OCI-M2 (cell line): ENCODE measurements around the gene CDH6.

Source experiments
- DNase-seq: peaks from one replicate; lab custom pipeline; 2025; ENCODE audit not compliant: unreplicated experiment; lab: John Stamatoyannopoulos, UW

The CDH6 gene

DNA sequence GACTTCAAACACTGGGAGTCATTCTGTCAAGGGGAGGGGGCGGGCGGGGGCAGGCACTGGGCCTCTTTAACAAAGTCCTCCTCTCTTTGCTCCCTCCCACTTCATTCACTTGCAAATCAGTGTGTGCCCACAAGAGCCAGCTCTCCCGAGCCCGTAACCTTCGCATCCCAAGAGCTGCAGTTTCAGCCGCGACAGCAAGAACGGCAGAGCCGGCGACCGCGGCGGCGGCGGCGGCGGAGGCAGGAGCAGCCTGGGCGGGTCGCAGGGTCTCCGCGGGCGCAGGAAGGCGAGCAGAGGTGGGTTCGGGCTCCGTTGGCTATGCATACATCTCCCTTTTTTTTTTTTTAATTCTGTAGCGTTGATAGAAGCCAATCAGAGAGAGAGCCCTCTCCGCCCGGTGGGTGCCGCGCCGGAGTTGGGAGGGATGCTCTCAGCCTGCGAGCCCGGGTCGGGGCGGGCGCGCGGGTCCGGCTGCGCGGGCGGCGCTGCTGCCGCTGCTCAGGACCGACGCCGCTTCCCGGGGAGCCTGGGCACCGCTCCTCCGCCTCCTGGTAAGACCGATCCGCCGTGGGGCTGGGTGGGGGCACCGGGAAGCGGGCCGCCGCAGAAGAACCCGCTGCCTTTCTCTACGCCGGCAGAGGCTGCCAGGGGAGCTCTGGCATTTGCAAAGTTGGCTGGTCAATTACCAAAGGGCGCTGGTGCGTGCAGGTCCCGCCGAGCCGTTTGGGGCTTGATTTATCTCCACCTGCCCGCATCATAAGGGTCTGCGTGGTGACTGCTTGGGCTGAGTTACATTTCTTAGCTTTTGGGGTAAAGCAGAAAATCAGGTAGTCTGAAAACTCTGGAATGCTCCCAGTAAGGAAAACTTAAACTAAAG is at the start of gene CDH6:
CDH6 (plus strand) TSS at position 96 of the 877 bp plus-strand sequence. CDS start 73,788 bp downstream, outside the sequence.
- DNase-seq: no peak

DNA sequence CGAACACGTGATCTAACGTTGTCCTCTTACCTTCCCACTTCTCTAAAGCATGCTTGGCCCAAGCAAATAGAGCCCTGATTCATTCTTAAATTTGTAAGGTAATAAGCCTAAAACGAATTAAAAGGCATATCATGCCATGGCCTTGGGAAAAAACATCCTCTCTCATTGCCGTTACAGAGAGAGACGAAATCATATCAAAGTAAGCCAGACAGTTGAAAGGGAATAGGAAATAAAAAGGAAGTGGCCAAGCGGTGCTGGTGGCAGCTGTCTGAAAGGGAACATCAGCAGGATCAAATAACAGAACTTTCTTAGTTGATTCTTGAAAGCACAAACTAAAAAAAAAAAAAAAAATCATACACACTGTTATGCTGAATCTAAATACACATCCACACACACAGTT is 49.1 kb upstream of the CDH6 start:
- no peak for DNase-seq

DNA sequence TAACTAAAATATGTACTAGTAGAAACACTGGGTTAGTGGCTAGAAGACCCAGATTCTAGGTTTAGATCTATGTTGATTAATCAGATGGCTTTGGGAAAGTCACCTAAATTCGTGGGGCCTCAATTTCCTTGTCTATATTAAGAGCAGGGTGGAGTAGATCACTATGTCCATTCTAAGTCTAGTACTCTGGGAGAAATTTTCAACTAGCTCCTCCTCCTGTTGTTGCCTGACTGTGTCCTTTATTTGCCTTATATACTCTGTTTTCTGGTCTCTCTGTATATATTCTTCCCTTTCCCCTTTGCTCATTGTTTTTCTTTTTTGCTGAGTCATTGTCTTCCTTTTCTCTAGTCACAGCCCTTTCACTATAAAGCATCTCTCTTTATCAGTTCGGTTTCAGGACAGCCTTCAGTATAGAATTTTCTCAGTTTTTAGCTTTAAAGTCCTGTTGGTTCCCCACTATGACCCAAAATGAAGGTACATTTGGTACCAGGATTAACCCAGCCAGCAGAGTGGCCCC is 44.5 kb upstream of the CDH6 start:
- DNase-seq: no peak

DNA sequence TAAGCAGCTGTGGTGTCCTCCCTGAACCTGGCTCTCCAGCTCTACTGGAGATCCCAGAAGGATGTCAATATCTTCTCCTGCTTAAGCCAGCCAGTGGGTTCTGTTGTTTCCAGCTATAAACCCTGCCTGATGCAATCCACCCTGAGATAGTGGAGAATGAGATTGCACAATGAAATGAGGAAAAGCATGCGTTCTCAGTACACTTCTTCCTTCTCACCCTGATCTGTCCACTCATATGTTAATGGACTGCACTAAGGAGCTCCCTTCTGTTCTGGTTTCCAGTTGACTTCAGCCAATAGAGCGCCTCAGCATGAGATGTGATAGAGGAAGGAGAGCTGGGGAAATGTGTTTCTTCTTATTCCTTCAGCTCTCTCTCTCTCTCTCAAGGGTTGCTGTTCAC is 40.0 kb upstream of the CDH6 start:
- DNase-seq: no peak

DNA sequence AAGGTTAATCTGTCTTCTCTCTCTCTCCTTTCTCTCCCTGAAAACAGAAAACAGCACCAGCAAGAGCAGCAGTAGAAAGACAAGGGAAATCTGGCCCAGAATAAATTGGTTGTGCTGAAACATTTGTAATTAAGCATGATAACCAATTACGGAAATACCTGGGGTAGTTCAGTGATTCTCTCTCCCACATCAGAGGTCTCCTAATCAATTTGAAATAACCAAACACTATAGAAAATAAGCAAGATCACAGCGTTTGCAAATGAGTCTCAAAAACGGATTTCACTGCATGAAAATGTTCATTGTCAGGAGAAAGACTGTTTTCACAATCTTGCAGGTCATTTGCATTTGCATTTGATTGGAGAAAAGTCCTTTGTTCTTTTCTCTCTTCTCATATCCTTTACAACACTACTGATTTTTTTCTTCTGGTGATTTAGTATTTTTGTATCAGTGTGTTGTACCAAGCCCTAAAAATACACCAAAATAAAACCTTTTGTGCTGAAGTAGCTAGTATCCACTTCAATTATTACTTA is 36.8 kb upstream of the CDH6 start:
- DNase-seq: no peak

DNA sequence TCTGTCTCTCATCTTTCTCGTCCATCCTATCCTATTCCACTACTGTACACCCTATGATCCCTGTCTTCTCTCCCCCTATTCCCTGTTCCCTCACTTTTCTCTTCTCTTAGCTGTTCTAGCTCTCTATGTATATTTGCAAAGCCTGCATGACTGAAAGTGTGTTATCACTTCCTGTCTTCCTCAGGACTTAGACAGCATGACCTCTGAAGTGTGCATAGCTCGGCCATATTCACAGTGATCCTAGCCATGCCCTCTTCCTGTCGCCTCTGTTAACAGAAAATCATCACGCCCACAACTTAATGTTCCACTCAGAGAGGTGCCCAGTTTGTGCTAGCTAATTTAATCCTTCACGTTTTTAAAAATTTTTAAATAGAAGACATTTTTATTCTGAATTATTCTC is 35.8 kb upstream of the CDH6 start:
- DNase-seq: no peak

DNA sequence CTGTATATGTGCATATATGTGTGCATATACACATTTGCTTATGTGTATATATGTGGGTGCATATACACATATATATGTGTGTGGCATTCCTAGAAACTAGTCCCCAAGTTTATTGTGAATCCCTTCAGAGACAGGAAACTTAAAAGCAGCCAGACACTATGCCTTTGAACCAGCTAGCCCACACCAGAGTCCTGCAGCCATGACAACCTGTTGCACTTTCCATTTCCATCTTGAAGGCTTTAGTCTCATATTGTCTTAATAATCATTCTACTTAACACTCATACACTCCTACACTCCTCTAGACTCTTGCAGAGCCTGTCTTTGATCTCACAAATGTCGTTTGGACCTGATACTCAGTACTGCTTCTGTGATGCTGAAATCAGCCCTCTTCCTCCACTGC is 34.8 kb upstream of the CDH6 start:
- no peak for DNase-seq

DNA sequence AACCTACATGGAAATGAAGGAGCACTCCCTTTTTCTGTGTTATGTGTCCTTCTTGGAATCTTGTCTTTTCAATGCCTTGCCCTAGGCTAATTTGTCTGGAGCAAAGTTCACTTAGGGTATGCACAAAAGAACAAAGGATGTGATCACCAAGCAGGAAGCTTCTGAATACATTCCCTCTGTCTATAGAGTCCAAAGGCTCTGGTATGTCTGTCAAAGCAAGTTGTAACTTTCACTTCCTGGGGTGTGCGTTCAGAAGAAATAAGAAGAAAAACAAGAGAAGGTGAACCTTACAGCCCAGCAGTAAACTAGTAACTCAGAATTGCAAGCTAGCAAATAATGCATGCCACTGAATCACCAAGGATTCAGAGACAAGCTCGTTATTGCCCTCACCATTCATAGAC is 31.7 kb upstream of the CDH6 start:
- no peak for DNase-seq

DNA sequence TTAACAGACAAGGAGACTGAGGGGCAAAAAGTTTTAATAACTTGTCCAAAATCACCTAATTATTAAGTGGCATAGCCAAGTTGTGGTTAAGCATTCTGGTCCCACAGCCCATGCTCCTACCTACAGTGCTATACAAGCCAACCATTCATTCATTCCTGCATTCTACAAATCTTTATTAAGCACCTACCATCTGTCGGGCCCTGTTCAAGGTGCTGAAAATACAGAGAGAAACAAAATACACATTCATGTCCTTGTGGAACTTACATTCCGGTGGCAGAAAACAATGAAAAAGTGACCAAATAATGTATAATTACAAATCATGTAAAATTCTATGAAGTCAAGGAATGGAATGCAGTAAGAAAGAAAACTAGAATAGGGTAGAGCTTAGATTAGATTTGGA is 27.8 kb upstream of the CDH6 start:
- no peak for DNase-seq

DNA sequence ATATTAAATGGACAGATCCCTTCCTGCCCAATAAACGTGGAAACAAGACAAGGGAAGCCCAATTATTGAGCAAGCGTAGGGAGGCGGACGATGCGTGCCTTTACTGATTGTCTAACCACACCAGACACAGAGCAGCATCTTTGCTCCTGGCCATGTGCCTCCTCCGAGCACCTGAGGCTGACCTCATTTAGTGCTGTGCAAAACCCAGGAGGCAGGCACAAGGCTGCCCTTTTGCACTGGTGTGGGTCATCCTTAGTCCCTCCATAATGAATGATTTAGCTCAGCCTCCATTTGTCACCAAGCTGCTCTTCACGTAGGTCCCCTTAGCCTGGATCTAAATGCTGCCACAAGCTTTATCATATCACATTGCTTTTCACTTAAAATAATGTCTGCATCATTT is 24.1 kb upstream of the CDH6 start:
- DNase-seq: no peak

DNA sequence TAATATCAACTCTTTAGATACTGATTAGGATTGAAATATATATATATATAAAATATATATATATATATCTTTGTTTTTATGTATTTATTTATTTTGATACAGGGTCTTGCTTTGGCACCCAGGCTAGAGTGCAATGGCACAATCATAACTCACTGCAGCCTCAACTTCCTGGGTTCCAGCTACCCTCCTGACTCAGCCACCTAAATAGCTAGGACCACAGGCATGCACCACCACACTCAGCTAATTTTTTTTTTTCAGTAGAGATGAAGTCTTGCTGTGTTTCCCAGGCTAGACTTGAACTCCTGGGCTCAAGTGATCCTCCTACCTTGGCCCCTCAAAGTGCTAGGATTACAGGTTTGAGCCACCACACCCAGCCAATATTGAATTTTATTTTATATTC is 20.6 kb upstream of the CDH6 start:
- no peak for DNase-seq

DNA sequence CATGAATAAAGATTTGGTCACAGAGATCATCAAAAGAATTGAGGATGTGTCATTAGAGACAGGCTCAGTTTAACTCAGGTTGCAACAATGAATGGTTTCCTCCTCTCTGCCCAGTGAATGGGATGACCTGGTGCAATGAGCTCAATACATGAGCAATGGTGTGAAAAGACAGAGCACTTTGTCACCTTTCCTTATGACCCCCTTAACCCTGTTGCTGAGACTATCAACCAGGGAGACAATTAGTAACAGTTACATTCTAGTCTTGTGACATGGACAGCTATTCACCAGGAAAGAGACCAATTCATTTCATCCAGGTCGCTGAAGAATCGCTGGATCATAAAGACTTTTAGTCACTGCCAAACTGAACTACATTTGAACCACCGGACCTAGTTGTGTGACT is 19.9 kb upstream of the CDH6 start:
- DNase-seq: no peak

DNA sequence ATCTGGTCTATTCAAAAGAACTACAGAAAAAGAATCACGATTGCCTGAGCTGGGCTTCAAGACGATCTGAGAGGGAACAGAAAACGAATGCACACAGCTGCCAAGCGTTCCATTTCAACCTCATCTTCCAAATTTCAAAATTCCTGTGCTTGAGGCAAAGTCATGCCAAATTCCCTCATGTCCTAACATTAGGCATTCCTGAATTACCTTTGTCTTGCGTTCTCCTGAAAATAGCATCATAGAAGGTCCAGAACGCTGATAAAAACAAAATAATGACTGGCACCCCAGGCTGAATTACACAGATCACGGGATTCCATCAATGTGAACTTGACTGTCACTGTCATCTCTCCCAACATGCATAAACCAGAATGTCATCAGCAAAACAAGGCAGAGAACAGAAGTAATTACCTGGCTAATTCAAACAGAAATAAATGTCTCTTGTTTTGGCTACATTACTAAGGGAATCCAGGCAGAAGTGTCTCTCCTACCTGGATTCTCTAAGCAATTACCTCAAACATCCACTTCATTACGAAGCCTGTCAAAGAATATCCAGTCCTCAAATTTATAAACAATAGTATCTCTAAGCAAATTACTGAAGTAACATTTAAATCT is 12.0 kb upstream of the CDH6 start:
- no peak for DNase-seq

DNA sequence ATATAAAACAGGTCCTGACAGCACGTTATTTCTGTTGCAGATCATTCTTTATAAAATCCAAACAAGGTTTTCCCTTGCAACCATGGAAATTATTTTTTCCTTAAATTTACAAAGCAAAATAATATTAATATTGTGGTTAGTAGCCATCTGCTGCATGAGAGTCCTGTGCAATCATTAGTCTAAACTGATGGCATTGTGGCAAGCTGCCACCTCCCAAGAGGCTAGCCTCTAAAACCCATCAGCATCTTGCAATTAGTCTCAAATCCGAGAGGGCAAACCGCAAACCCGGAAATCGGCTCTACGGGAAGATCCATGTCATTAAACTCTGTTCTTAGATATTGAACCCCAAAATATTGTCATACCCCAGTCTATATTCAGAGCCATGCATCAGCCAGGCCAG is 11.3 kb upstream of the CDH6 start:
- DNase-seq: no peak

DNA sequence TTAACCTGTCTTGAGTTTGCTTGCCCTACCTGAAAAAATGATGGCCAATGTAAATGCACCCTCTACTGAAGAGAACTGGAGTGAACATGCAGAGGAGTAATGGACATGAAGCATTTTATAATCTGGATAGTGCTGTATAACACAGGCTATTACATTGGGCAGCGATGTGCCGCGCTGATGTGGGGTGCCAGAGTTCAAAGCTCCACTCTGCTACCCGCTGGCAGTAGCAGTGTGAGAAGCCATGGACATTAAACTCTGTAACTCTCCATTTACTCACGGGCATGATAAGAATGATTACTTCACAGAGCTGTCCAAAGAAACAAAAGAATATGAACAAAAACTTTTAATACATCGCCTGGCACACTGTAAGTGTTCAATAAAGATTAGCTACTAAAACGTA is 7.5 kb upstream of the CDH6 start:
- no peak for DNase-seq

DNA sequence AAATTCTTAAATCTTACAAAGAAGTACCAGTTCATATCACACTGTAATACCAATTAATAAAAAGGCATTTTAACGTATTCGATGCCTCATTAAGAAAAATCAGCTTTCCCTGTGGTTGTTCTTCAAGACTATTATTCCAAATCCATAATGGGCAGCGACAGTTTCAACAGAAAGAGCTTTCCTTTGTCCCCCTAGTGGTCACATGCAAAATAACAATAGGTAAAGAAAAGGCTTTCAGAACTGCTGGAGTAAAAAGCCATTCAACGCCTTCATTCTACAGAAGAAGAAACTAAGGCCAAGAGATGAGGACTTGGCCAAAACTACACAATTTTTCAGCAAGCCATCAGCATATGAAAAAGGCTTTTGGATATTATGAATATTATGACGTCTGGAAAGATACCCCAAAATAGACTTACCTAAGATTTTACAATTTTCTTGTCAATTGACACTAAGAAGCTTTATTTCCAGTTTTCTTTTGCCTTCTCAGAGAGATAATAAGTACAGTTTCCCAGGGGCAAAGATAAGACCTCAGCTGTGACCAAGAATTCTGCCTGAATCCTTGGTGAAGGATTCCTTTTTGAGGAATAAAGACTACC is 6.7 kb upstream of the CDH6 start:
- no peak for DNase-seq

DNA sequence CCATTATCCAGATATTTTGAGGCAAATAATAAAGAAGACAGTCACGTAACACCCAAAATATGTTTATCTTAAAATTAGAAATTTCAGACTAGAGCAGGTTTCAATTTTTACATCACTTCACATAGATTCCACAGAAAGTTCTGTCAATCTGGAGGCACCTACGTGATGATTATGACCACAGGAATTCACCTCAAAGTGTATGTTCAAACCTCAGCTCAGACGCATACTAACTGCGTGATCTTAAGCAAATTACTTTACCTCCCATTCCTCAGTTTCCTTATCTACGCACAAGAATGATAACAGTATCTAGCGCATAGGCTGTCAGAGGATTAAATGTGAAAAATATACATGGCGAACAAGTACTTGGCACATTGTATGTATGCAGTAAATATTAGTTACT is 5.9 kb upstream of the CDH6 start:
- no peak for DNase-seq

DNA sequence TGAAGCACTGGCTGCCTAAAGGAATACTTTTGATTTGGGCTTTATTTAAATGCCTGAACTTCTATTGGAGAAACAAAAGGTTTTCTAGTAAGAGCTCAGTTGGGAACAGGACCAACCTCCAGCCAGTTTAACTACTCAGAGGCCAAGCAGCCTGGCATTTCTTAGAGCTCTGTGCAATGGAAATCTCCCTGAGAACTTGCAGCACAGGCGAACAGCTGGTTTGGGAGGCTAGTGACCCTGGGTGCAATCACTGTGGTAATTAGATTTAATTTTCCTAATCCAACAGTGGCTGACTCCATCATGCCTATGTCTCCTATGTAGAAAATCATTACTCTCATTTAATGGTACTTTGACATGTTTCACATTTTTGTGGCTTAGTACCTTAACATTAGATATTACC is 1.0 kb upstream of the CDH6 start:
- DNase-seq: no peak

DNA sequence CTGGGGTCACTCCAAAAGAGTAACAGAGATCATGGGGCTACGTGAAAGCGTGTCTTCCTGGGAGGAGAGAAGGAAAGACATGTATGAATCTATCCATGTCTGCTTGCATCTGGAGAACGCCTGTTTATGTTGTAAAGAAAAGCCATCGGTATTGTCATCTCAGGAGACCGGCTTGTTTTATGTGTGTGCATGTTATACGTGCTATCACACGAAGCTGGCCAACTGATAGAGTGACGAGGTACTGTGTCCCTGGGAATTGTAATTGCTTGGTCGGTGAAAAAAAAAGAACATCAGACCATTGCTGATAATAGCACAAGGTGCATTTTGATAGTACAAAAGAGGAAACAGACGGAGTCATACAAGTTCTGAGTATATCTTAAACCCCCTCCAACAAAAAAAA is 370 bp upstream of the CDH6 start:
- no peak for DNase-seq

DNA sequence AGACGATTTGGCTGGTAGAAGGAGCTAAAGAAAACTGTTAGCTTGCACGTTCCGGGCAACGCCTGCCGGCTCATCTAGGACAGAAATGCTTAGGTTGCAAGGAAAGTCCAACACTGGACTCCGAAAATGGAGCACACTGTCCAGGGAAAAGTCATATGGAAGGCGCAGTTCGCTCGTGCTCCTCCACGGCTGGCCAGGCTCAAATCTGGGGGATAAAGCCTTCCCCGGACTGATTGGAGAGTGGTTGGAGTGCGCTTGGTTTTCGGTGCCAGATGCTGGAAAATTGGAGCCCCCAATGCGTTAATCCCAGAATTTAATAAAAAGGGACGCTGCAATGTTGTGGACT is 955 bp downstream of the CDH6 start:
- DNase-seq: no peak

DNA sequence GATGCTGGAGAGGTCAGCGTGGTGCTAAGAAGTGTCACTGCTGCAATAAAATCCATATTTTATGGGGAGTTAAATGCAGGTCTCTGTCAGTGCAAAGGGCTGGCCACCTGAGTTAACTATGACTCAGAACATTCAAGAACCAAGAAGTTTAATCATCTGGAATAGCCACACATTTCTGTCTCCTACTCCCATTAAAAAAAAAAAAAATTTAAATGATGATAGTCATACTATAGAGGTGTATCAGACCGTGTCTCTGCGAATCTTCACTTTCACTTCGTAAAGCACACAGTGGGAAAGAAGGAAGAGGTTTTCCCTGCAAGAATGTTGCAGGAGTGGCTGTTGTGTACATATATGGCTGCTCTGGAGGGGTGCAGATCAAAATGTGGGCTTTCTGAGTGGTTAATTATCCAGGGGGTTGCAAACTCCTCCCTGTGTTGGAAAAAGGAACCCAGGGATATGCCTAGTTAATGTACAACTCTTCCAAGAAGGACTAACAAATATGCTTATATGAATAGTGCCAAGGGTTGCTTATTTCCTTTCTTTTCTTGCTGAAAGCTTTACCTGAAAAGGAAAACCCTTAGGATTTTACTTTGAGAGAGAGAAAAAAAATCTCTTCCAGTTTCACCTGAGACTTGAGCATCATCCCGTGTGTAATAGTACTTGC is 1.5 kb downstream of the CDH6 start:
- DNase-seq: no peak

DNA sequence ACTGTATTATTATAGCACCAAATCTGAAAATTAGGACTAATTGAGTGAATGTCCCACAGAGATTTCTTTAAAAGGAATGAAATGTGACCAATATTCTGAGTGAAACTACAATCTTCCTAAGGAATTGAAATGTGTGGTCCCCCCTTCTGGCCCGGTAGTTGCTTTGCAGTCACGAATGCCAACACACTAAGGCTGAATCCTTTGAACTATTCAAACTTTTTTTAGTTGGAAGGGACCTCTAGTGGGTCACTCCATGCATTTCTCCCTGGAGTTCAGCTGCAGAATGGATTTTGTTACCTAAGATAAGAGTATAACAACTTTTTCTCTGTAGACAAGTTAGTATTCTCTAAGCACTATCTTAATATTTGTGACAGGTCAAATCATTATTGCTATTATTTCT is 2.8 kb downstream of the CDH6 start:
- no peak for DNase-seq
